Lower leg skin (tissue), 4 donors: Measurements from ENCODE around the gene TBPL2. TPM values are rescaled to one million over a fixed set of nuclear protein-coding genes. Genes with fewer than 3 reads are reported as not detected.

Source experiments
- DNase-seq, 2 donors: peaks; one replicate each; pipeline ENCODE4 v3.0.0-alpha.2; 2019; ENCODE audit warnings: low spot score in 2 of 2
- H3K4me3 ChIP-seq: fragments of 200-600 bp; sonication (generic); 2 replicates; pipeline ENCODE4 v1.5.1; 2017; ENCODE audit warnings: mild to moderate bottlenecking, low read depth; ENCODE audit not compliant: poor library complexity, severe bottlenecking
- CTCF ChIP-seq, 3 donors: fragments of 450-650 bp; IDR thresholded peaks; one replicate each; pipeline ENCODE4 v1.5.1; 2016; ENCODE audit warnings: antibody characterized with exemption in 3 of 3, mild to moderate bottlenecking in 3 of 3, moderate library complexity in 2 of 3
- POLR2A ChIP-seq, 2 donors: fragments of 450-650 bp; IDR thresholded peaks; one replicate each; pipeline ENCODE4 v1.6.1; 2016 to 2017; ENCODE audit warnings: antibody characterized with exemption in 2 of 2, mild to moderate bottlenecking in 1 of 2, moderate library complexity in 1 of 2
- WGBS, 2 donors: methylation state at CpG; one replicate each; pipeline ENCODE4 v1.1.5; 2018; 5-methylcytosine and 5-hydroxymethylcytosine counted together
- intact Hi-C: fragments of 100-400 bp; cut with DNase I; formaldehyde crosslinking; loops from one replicate; pipeline ENCODE4 v1.15.0; 2023; ENCODE audit warnings: low total_unique reads
- total RNA-seq, 4 donors: library from RNA; depleted of rRNA; stranded (reverse); fragments of >200 nt; gene quantifications; one replicate each; pipeline ENCODE4 v1.1.0, GENCODE V29; 2016

TBPL2 gene
- total RNA-seq, 4 donors from 2014 or later = not detected

- intact Hi-C loops = no loop called here
- TF ChIP-seq POLR2A (IDR thresholded peaks at IDR 0.05) (no peak), CTCF (IDR thresholded peaks at IDR 0.05) (no peak)
- DNase-seq = no peak
- H3K4me3 ChIP-seq = no peak overlapping the region
- WGBS, 2 donors = 72 to 76% methylated on average over 3 of the region's 3 CpGs
Measured at GRCh38 chr14:55449116-55449515, 8.7 kb upstream of the TBPL2 start.

DNA sequence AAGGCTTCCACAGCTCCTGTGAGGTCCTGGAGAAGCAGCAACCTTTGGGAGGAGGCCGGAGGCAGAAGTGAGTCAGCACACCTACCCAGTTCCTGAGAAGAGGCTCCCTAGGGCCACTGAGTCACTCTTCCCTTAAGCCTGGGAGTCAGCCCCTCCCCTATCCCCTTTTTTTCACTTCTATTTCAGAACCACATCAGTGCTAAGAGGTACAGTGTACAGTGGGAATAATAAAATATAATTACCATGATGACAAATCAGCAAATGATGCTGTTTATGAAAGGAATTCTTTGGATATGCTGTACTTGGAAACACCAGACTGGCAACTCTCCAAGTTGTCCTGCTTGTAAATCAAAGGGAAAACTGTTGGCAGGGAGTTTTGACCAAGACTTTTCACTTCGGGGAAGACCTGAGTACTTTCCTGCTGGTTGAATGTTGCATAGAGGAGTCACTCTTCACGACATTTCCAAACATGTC, 7.8 kb upstream of the TBPL2 start:
- 11 to 13% methylated on average over 3 of the region's 3 CpGs for WGBS, 2 donors
- no peak overlapping the region for H3K4me3 ChIP-seq
- no peak for TF ChIP-seq POLR2A (IDR thresholded peaks at IDR 0.05)
- TF ChIP-seq CTCF (IDR thresholded peaks at IDR 0.05) = no peak
- intact Hi-C loops = no loop called here
- peak in 1 of 2 donors; percentile 53 for DNase-seq

GRCh38 chr14:55446833-55447232, 6.4 kb upstream of the TBPL2 start:
- no peak overlapping the region for H3K4me3 ChIP-seq
- intact Hi-C loops = no loop called here
- TF ChIP-seq POLR2A (IDR thresholded peaks at IDR 0.05) (no peak), CTCF (IDR thresholded peaks at IDR 0.05) (no peak)
- DNase-seq = no peak
- 60 to 68% methylated on average over 2 of the region's 2 CpGs for WGBS, 2 donors

- TF ChIP-seq CTCF (IDR thresholded peaks at IDR 0.05) (no peak), POLR2A (IDR thresholded peaks at IDR 0.05) (no peak)
- DNase-seq = peak in 1 of 2 donors; percentile 60
- H3K4me3 ChIP-seq = no peak overlapping the region
- intact Hi-C loops = no loop called here
- WGBS, 2 donors = 31 to 39% methylated on average over 5 of the region's 5 CpGs
Measured at GRCh38 chr14:55446127-55446736, 5.8 kb upstream of the TBPL2 start.

GRCh38 chr14:55441286-55441685, 870 bp upstream of the TBPL2 start:
- intact Hi-C loops = no loop called here
- no peak overlapping the region for H3K4me3 ChIP-seq
- TF ChIP-seq CTCF (IDR thresholded peaks at IDR 0.05) (no peak), POLR2A (IDR thresholded peaks at IDR 0.05) (no peak)
- DNase-seq = no peak
- 80 to 86% methylated on average over 9 of the region's 9 CpGs for WGBS, 2 donors
